GM12891 (cell line): Measurements from ENCODE around the gene IGF1R.

Experiments used
- POLR2A ChIP-seq: IDR thresholded peaks from 2 replicates; pipeline ENCODE4 v1.6.1; 2011; ENCODE audit warnings: low read depth, low read length, control low read depth
- POLR2AphosphoS5 ChIP-seq: IDR thresholded peaks from 2 replicates; pipeline ENCODE4 v1.6.1; 2011; ENCODE audit warnings: low read depth, low read length, control low read depth
- POU2F2 ChIP-seq: IDR thresholded peaks from 2 replicates; pipeline ENCODE4 v1.6.1; 2011; ENCODE audit warnings: low read depth, mild to moderate bottlenecking, control low read depth, low read length, moderate library complexity
- SPI1 ChIP-seq: IDR thresholded peaks from 2 replicates; pipeline ENCODE4 v1.6.1; 2011; ENCODE audit warnings: low read depth, low read length, control low read depth
- TAF1 ChIP-seq: IDR thresholded peaks from 2 replicates; pipeline ENCODE4 v1.6.1; 2011; ENCODE audit warnings: low read depth, low read length, control low read depth

- TF ChIP-seq POLR2A (no peak), POLR2AphosphoS5 (no peak), SPI1 (no peak), TAF1 (no peak), POU2F2 (no peak)
These were observed 129.1 kb downstream of the IGF1R start for GRCh38 chr15:98777426-98777825.
